Activated CD4-positive, alpha-beta memory T cell treated with anti-CD3 and anti-CD28 coated beads, Interleukin-2, amount 10 ng/mL, durations not matched to agents 7 days and 5 days (primary cell): ENCODE measurements around the gene BBS9. TPM values are rescaled to one million over a fixed set of nuclear protein-coding genes. Genes with fewer than 3 reads are reported as not detected.

ENCODE experiments used
- CTCF ChIA-PET: fragments of 350-600 bp; sonication (Branson Sonifier 250); formaldehyde crosslinking; loops from one replicate; lab custom pipeline; 2021; ENCODE audit warnings: antibody characterized with exemption, inconsistent platforms; lab: Charles Lee
- POLR2A ChIA-PET: fragments of 350-600 bp; sonication (Branson Sonifier 250); formaldehyde crosslinking; loops from one replicate; lab custom pipeline; 2021; ENCODE audit warnings: antibody characterized with exemption; lab: Charles Lee
- DNase-seq: peaks from one replicate; pipeline ENCODE4 v3.0.0-alpha.2; 2020
- H3K27ac Mint-ChIP-seq: one replicate; pipeline ENCODE4 v1.8.0; 2021; ENCODE audit warnings: mild to moderate bottlenecking, mixed read lengths
- H3K27me3 Mint-ChIP-seq: one replicate; pipeline ENCODE4 v1.8.0; 2021; ENCODE audit warnings: mixed read lengths
- H3K36me3 Mint-ChIP-seq: one replicate; pipeline ENCODE4 v1.8.0; 2021; ENCODE audit warnings: low read depth, mixed read lengths
- H3K4me1 Mint-ChIP-seq: one replicate; pipeline ENCODE4 v1.8.0; 2021; ENCODE audit warnings: mixed read lengths
- H3K4me3 Mint-ChIP-seq: one replicate; pipeline ENCODE4 v1.8.0; 2021; ENCODE audit warnings: mild to moderate bottlenecking, mixed read lengths
- H3K9me3 Mint-ChIP-seq: one replicate; pipeline ENCODE4 v1.8.0; 2021; ENCODE audit warnings: mixed read lengths
- total RNA-seq, 2 experiments: library from RNA; stranded (reverse); gene quantifications; one replicate each; pipeline ENCODE4 v1.2.3, GENCODE V29; 2021

BBS9 gene
- total RNA-seq, 2 experiments from 2014 or later: 13.7 to 14.0 TPM

DNA sequence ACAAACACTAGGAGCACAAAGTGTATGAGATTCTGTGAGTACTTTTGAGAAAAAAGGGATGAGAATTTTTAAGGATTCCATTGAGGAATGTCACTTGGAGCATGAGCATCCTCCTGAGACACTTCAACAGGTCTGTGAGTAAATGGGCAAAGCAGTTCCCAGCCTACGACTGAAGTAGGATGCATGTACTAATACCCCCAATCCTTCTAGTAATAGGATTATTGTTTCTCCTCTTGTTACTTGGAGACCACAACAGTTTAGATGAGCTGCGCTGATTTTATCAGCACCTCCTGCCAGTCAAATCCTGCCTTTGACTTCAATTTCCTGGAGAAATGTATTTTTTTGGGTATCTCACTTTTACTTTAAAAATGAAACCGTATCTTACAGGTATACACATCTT lies 820 bp downstream of the BBS9 start:
- H3K9me3 Mint-ChIP-seq: peaks cover 2% of the 10 kb centered on the region
- peak overlapping the region; percentile 90 for H3K4me3 Mint-ChIP-seq
- peaks cover 10% of the 10 kb centered on the region for H3K36me3 Mint-ChIP-seq
- peaks cover 21% of the 10 kb centered on the region for H3K4me1 Mint-ChIP-seq
- POLR2A ChIA-PET: interaction anchor here (1.1 kb wide), 1 partner anchor 90 kb away, joined by 5 read pairs; no protein-coding TSS in a partner anchor
- DNase-seq: no peak
- CTCF ChIA-PET: interaction anchor here (0.9 to 1.7 kb wide), 2 partner anchors 20 to 22 kb away, joined by 3 to 10 read pairs; partner anchors contain the start of gene RP9
- peaks cover 3% of the 10 kb centered on the region for H3K27me3 Mint-ChIP-seq
- no peak overlapping the region for H3K27ac Mint-ChIP-seq

DNA sequence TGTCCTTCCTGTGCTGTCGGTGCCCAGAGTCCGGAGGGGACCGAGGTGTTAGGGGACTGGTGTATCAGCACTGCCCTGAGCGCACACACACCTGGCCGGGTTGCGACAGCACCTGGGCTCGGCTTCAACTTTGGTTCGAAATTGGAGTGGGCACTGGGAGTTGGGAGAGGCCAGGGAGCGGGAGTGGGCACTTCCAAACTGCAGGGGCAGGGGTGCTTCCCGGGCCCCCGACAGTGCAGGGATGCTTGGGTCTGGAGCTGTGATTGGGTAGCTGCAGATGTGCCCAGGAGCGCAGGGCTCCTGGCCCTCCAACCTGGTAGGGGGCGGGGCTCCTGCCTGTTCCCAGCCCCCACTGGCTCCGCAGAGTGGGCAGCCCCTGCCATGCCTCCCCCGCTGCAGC lies 7.7 kb downstream of the BBS9 start:
- ChIA-PET POLR2A (no interaction called here), CTCF (no interaction called here)
- peaks cover 8% of the 10 kb centered on the region for H3K36me3 Mint-ChIP-seq

GRCh38 chr7:33142585-33142984 lies 13.2 kb downstream of the BBS9 start:
- Mint-ChIP-seq H3K27ac (no peak overlapping the region), H3K4me1 (peaks cover 5% of the 10 kb centered on the region), H3K4me3 (no peak overlapping the region), H3K27me3 (no peaks in the 10 kb centered on the region), H3K9me3 (peaks cover 10% of the 10 kb centered on the region), H3K36me3 (no peaks in the 10 kb centered on the region)
- DNase-seq: no peak
- CTCF ChIA-PET: no interaction called here
- POLR2A ChIA-PET: no interaction called here

More for the DNA sequence above, 7.7 kb downstream of the BBS9 start:
- no peaks in the 10 kb centered on the region for H3K27me3 Mint-ChIP-seq
- DNase-seq: no peak
- H3K9me3 Mint-ChIP-seq: peaks cover 8% of the 10 kb centered on the region
- H3K4me1 Mint-ChIP-seq: no peaks in the 10 kb centered on the region
- no peak overlapping the region for H3K4me3 Mint-ChIP-seq
- no peak overlapping the region for H3K27ac Mint-ChIP-seq

- peaks cover 5% of the 10 kb centered on the region for H3K4me1 Mint-ChIP-seq
- H3K9me3 Mint-ChIP-seq: peaks cover 10% of the 10 kb centered on the region
- ChIA-PET POLR2A (no interaction called here), CTCF (no interaction called here)
- no peaks in the 10 kb centered on the region for H3K36me3 Mint-ChIP-seq
- no peak overlapping the region for H3K4me3 Mint-ChIP-seq
- no peak overlapping the region for H3K27ac Mint-ChIP-seq
- H3K27me3 Mint-ChIP-seq: no peaks in the 10 kb centered on the region
- DNase-seq: no peak
These were observed 14.8 kb downstream of the BBS9 start for GRCh38 chr7:33143996-33144718.

GRCh38 chr7:33145156-33145555 lies 15.8 kb downstream of the BBS9 start:
- POLR2A ChIA-PET: no interaction called here
- Mint-ChIP-seq H3K9me3 (peaks cover 10% of the 10 kb centered on the region), H3K4me1 (peaks cover 5% of the 10 kb centered on the region), H3K27ac (no peak overlapping the region), H3K27me3 (no peaks in the 10 kb centered on the region), H3K36me3 (no peaks in the 10 kb centered on the region), H3K4me3 (no peak overlapping the region)
- CTCF ChIA-PET: no interaction called here
- DNase-seq: no peak

DNA sequence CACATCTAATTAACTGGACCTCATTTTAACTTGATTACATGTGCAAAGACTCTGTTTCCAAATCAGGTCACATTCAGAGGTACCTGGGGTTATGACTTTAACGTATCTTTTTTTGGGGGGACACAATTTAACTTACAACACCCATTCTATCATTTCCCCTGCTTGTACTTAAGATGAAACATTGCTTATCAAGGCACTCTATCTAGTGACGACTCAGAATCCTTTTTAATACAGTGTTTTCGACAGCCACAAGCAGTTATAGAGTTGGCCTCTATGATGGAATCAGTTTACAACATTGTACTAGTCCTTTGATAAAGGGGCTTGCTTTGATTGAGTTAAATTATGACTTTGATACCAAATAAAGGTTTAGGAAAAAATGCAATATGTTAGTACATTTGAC lies 22.7 kb downstream of the BBS9 start:
- CTCF ChIA-PET: interaction anchor here (1.7 kb wide), 1 partner anchor 34 kb away, joined by 7 read pairs; no protein-coding TSS in a partner anchor
- no peaks in the 10 kb centered on the region for H3K36me3 Mint-ChIP-seq
- no peaks in the 10 kb centered on the region for H3K4me1 Mint-ChIP-seq
- no peaks in the 10 kb centered on the region for H3K27me3 Mint-ChIP-seq
- H3K4me3 Mint-ChIP-seq: no peak overlapping the region
- no peaks in the 10 kb centered on the region for H3K9me3 Mint-ChIP-seq
- no peak overlapping the region for H3K27ac Mint-ChIP-seq
- DNase-seq: no peak
- POLR2A ChIA-PET: no interaction called here

- Mint-ChIP-seq H3K4me1 (peaks cover 2% of the 10 kb centered on the region), H3K4me3 (no peak overlapping the region), H3K27ac (no peak overlapping the region), H3K9me3 (no peaks in the 10 kb centered on the region), H3K27me3 (no peaks in the 10 kb centered on the region), H3K36me3 (no peaks in the 10 kb centered on the region)
- DNase-seq: no peak
- ChIA-PET POLR2A (no interaction called here), CTCF (no interaction called here)
These were observed 26.4 kb downstream of the BBS9 start for GRCh38 chr7:33155811-33156210.

GRCh38 chr7:33156441-33156840 lies 27.1 kb downstream of the BBS9 start:
- CTCF ChIA-PET: no interaction called here
- Mint-ChIP-seq H3K9me3 (no peaks in the 10 kb centered on the region), H3K27ac (no peak overlapping the region), H3K4me3 (no peak overlapping the region), H3K27me3 (no peaks in the 10 kb centered on the region), H3K36me3 (no peaks in the 10 kb centered on the region), H3K4me1 (peaks cover 2% of the 10 kb centered on the region)
- no peak for DNase-seq
- POLR2A ChIA-PET: interaction anchor here (0.9 kb wide), 1 partner anchor 25 kb away, joined by 3 read pairs; no protein-coding TSS in a partner anchor

GRCh38 chr7:33157311-33157710 lies 27.9 kb downstream of the BBS9 start:
- CTCF ChIA-PET: no interaction called here
- peaks cover 2% of the 10 kb centered on the region for H3K4me1 Mint-ChIP-seq
- no peak overlapping the region for H3K27ac Mint-ChIP-seq
- H3K36me3 Mint-ChIP-seq: peaks cover 4% of the 10 kb centered on the region
- H3K9me3 Mint-ChIP-seq: no peaks in the 10 kb centered on the region
- POLR2A ChIA-PET: interaction anchor here (0.9 kb wide), 1 partner anchor 26 kb away, joined by 3 read pairs; no protein-coding TSS in a partner anchor
- H3K27me3 Mint-ChIP-seq: no peaks in the 10 kb centered on the region
- H3K4me3 Mint-ChIP-seq: no peak overlapping the region
- no peak for DNase-seq

DNA sequence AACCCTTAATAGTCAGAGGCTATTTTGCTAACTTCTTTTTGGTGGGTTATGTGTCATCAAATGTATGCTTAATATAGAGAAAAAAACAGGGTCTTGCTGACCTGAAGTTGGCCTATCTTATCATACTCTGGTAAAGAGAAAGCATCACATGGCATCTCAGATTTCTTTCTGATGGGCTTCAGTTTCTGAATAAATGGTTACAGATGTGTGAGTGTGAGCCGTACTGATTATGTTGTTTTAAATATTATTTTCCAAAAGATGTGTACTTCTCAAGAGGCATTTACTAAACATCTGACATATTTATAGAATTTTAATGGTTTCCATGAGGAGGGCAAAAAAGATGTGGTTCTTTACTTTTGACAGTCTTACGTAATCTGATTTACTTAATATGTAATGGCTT lies 28.4 kb downstream of the BBS9 start:
- no peak for DNase-seq
- no peak overlapping the region for H3K4me3 Mint-ChIP-seq
- peaks cover 2% of the 10 kb centered on the region for H3K4me1 Mint-ChIP-seq
- H3K27ac Mint-ChIP-seq: no peak overlapping the region
- H3K27me3 Mint-ChIP-seq: no peaks in the 10 kb centered on the region
- no peaks in the 10 kb centered on the region for H3K9me3 Mint-ChIP-seq
- POLR2A ChIA-PET: no interaction called here
- peaks cover 4% of the 10 kb centered on the region for H3K36me3 Mint-ChIP-seq
- CTCF ChIA-PET: no interaction called here

DNA sequence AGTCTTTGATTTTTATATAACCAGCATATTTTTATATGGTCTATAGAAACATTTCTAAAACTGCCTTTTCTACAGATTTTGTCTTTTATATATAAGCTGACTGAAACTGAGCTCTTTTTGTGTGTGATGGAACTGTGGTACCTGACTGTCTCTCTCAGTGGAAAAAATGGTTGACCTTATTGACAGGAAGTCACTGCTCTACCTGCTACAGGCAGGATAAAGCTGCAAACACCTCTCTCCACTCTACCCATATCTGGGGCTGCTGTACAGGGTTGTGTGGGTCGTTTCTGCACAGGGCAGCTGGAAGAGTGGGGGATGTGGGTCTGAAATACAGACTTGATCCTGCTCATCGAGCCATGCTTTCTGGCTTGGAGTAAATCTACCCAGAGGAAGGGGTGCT lies 48.5 kb downstream of the BBS9 start:
- no peak overlapping the region for H3K4me3 Mint-ChIP-seq
- DNase-seq: no peak
- ChIA-PET POLR2A (no interaction called here), CTCF (no interaction called here)
- no peaks in the 10 kb centered on the region for H3K27me3 Mint-ChIP-seq
- H3K4me1 Mint-ChIP-seq: no peaks in the 10 kb centered on the region
- H3K36me3 Mint-ChIP-seq: no peaks in the 10 kb centered on the region
- H3K9me3 Mint-ChIP-seq: peaks cover 6% of the 10 kb centered on the region
- H3K27ac Mint-ChIP-seq: no peak overlapping the region

DNA sequence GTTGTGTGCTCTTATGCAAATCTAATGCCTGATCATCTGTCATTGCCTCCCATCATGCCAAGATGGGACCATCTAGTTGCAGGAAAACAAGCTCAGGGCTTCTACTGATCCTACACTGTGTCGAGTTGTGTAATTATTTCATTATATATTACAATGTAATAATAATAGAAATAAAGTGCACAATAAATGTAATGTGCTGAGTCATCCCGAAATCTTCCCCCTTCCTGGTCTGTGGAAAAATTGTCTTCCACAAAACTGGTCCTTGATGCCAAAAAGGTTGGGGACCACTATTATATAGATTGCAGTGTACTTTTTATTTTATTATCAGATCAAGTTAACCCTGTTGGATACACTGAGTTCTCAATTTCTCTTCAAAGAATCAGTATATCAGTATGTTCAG lies 50.2 kb downstream of the BBS9 start:
- ChIA-PET POLR2A (no interaction called here), CTCF (interaction anchor here (1.4 kb wide), 1 partner anchor 754 kb away, joined by 3 read pairs; no protein-coding TSS in a partner anchor)
- no peaks in the 10 kb centered on the region for H3K9me3 Mint-ChIP-seq
- no peaks in the 10 kb centered on the region for H3K36me3 Mint-ChIP-seq
- no peak overlapping the region for H3K27ac Mint-ChIP-seq
- DNase-seq: no peak
- no peaks in the 10 kb centered on the region for H3K4me1 Mint-ChIP-seq
- no peaks in the 10 kb centered on the region for H3K27me3 Mint-ChIP-seq
- H3K4me3 Mint-ChIP-seq: no peak overlapping the region

- H3K36me3 Mint-ChIP-seq: no peaks in the 10 kb centered on the region
- no peaks in the 10 kb centered on the region for H3K9me3 Mint-ChIP-seq
- H3K4me1 Mint-ChIP-seq: no peaks in the 10 kb centered on the region
- CTCF ChIA-PET: interaction anchor here (0.6 kb wide), 1 partner anchor 295 kb away, joined by 3 read pairs; no protein-coding TSS in a partner anchor
- no peak overlapping the region for H3K4me3 Mint-ChIP-seq
- H3K27me3 Mint-ChIP-seq: no peaks in the 10 kb centered on the region
- no peak overlapping the region for H3K27ac Mint-ChIP-seq
- POLR2A ChIA-PET: no interaction called here
- no peak for DNase-seq
These were observed 54.1 kb downstream of the BBS9 start for GRCh38 chr7:33183504-33183903.

DNA sequence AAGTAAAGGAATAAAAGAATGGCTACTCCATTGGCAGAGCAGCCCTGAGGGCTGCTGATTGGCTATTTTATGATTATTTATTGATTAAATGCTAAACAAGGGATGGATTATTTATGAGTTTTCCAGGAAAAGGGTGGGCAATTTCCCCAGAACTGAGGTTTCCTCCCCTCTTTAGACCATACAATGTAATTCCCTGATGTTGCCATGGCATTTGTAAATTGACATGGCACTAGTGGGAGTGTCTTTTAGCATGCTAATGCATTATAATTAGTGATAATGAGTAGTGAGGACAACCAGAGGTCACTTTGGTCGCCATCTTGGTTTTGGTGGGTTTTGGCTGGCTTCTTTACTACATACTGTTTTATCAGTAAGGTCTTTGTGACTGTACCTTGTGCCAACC lies 55.5 kb downstream of the BBS9 start:
- Mint-ChIP-seq H3K4me3 (no peak overlapping the region), H3K27me3 (no peaks in the 10 kb centered on the region), H3K27ac (no peak overlapping the region), H3K4me1 (no peaks in the 10 kb centered on the region), H3K9me3 (no peaks in the 10 kb centered on the region), H3K36me3 (no peaks in the 10 kb centered on the region)
- ChIA-PET POLR2A (no interaction called here), CTCF (interaction anchor here (1.7 to 2.1 kb wide), 2 partner anchors 32 to 748 kb away, joined by 7 to 12 read pairs; no protein-coding TSS in a partner anchor)
- DNase-seq: no peak
